ENCODE measurements around the gene IQSEC1. TPM values are rescaled to one million over a fixed set of nuclear protein-coding genes. Genes with fewer than 3 reads are reported as not detected.

The IQSEC1 gene
- total and polyA plus RNA-seq, 2 experiments from 2014 or later, result 8.0 to 51.9 TPM

- Histone ChIP-seq H3K4me1 (ENCODE audit: insufficient read depth) (no peaks in the 10 kb centered on the region), H3K27me3 (ENCODE audit: insufficient read depth) (no peaks in the 10 kb centered on the region), H3K4me2 (no peak overlapping the region), H3K36me3 (ENCODE audit: insufficient read depth) (no peaks in the 10 kb centered on the region; the same call in 1 of the 2 replicates), H3K79me2 (replicated peaks; ENCODE audit: insufficient read depth) (no peaks in the 10 kb centered on the region), H3K4me3 (no peak overlapping the region), H2AFZ (no peak overlapping the region), H3F3A (replicated peaks; ENCODE audit: low read depth) (no peaks in the 10 kb centered on the region), H3K27ac (ENCODE audit: low read depth) (no peak overlapping the region), H3K9me2 (ENCODE audit: insufficient read depth) (no peaks in the 10 kb centered on the region), H4K20me1 (replicated peaks; ENCODE audit: insufficient read depth) (no peaks in the 10 kb centered on the region)
- ATAC-seq (no peak), DNase-seq (ENCODE audit: low spot score) (no peak)
- H3K36me3 Mint-ChIP-seq (ENCODE audit: low read depth), result peaks cover 40% of the 10 kb centered on the region
- peaks cover 13% of the 10 kb centered on the region for H3K27me3 Mint-ChIP-seq (ENCODE audit: insufficient read depth, low read depth, poor library complexity)
- no peaks in the 10 kb centered on the region for H3K9me3 Mint-ChIP-seq
- H3K4me3 Mint-ChIP-seq, result no peak overlapping the region
- TF ChIP-seq ZNF462 (CRISPR knock-in tag; IDR thresholded peaks at IDR 0.05), result no peak
- TF ChIP-seq EZH2phosphoT487 (IDR thresholded peaks at IDR 0.05; ENCODE audit: unreplicated experiment), result no peak
- TF ChIP-seq ZNF331 (CRISPR knock-in tag; IDR thresholded peaks at IDR 0.05; ENCODE audit: low read depth), result no peak
- no peak for TF ChIP-seq ZNF114 (CRISPR knock-in tag; IDR thresholded peaks at IDR 0.05)
- TF ChIP-seq REST (IDR thresholded peaks at IDR 0.05; ENCODE audit: unreplicated experiment), result no peak
- TF ChIP-seq JUNB (IDR thresholded peaks at IDR 0.05; ENCODE audit: unreplicated experiment), result no peak
- no peak for TF ChIP-seq NANOG (IDR thresholded peaks at IDR 0.05; ENCODE audit: borderline replicate concordance)
- TF ChIP-seq CREB1 (CRISPR knock-in tag; IDR thresholded peaks at IDR 0.05; ENCODE audit: low read depth), result no peak
- no peak for TF ChIP-seq CTCF (conservative IDR thresholded peaks at IDR 0.05; ENCODE audit: low read depth in 2 of 2)
- TF ChIP-seq EZH2 (IDR thresholded peaks at IDR 0.05; ENCODE audit: low read depth, unreplicated experiment), result no peak
- TF ChIP-seq POLR2AphosphoS5 (IDR thresholded peaks at IDR 0.05; ENCODE audit: low read depth), result no peak
- TF ChIP-seq, protein P1, sequence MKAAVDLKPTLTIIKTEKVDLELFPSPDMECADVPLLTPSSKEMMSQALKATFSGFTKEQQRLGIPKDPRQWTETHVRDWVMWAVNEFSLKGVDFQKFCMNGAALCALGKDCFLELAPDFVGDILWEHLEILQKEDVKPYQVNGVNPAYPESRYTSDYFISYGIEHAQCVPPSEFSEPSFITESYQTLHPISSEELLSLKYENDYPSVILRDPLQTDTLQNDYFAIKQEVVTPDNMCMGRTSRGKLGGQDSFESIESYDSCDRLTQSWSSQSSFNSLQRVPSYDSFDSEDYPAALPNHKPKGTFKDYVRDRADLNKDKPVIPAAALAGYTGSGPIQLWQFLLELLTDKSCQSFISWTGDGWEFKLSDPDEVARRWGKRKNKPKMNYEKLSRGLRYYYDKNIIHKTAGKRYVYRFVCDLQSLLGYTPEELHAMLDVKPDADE (IDR thresholded peaks at IDR 0.05), result no peak
- TF ChIP-seq STAT1 (IDR thresholded peaks at IDR 0.05; ENCODE audit: unreplicated experiment), result no peak
- H3K27ac Mint-ChIP-seq, result no peak overlapping the region
- 0 out of 3 replicates have a peak, but pooled peaks cover 2% of the 10 kb centered on the region for H3K4me1 Mint-ChIP-seq
Observed at GRCh38 chr3:12909710-12910109, 163.5 kb downstream of the IQSEC1 start.
